ENCODE results near the gene ZDHHC14. TPM values are rescaled to one million over a fixed set of nuclear protein-coding genes. Genes with fewer than 3 reads are reported as not detected.

ZDHHC14 gene
- total RNA-seq, 2 experiments from 2014 or later = 2.4 to 2.5 TPM

GRCh38 chr6:157649311-157650260 lies 268.6 kb downstream of the ZDHHC14 start:
- ChIA-PET POLR2A (no interaction called here), CTCF (interaction anchor here (0.6 to 0.8 kb wide), 2 partner anchors 17 to 306 kb away, joined by 3 read pairs; no protein-coding TSS in a partner anchor)
- ATAC-seq = no peak
- H3K9me3 Mint-ChIP-seq (ENCODE audit: low read depth) = no peaks in the 10 kb centered on the region
- no peak for DNase-seq
- intact Hi-C loops (cut with DNase I, micrococcal nuclease) = no loop called here
- no peaks in the 10 kb centered on the region for H3K36me3 Mint-ChIP-seq (ENCODE audit: low read depth)
- H3K27me3 Mint-ChIP-seq = no peaks in the 10 kb centered on the region
- no peak overlapping the region for H3K4me3 Mint-ChIP-seq
- peaks cover 11% of the 10 kb centered on the region for H3K4me1 Mint-ChIP-seq
- no peak overlapping the region for H3K27ac Mint-ChIP-seq

- H3K9me3 Mint-ChIP-seq (ENCODE audit: low read depth) = no peaks in the 10 kb centered on the region
- peaks cover 11% of the 10 kb centered on the region for H3K4me1 Mint-ChIP-seq
- DNase-seq (no peak), ATAC-seq (no peak)
- H3K27me3 Mint-ChIP-seq = no peaks in the 10 kb centered on the region
- H3K36me3 Mint-ChIP-seq (ENCODE audit: low read depth) = no peaks in the 10 kb centered on the region
- no peak overlapping the region for H3K27ac Mint-ChIP-seq
- H3K4me3 Mint-ChIP-seq = no peak overlapping the region
- ChIA-PET CTCF (interaction anchor here (0.8 kb wide), 1 partner anchor 16 kb away, joined by 3 read pairs; no protein-coding TSS in a partner anchor), POLR2A (no interaction called here)
- intact Hi-C loops (cut with DNase I, micrococcal nuclease) = no loop called here
These were observed 269.3 kb downstream of the ZDHHC14 start for GRCh38 chr6:157650261-157650640.

GRCh38 chr6:157650801-157651200 lies 269.8 kb downstream of the ZDHHC14 start:
- Mint-ChIP-seq H3K27me3 (no peaks in the 10 kb centered on the region), H3K4me1 (peaks cover 11% of the 10 kb centered on the region), H3K9me3 (ENCODE audit: low read depth) (no peaks in the 10 kb centered on the region), H3K27ac (no peak overlapping the region), H3K4me3 (no peak overlapping the region), H3K36me3 (ENCODE audit: low read depth) (no peaks in the 10 kb centered on the region)
- no peak for DNase-seq
- CTCF ChIA-PET = interaction anchor here (0.8 kb wide), 1 partner anchor 16 kb away, joined by 3 read pairs; no protein-coding TSS in a partner anchor
- intact Hi-C loops (cut with DNase I, micrococcal nuclease) = no loop called here
- POLR2A ChIA-PET = no interaction called here
- ATAC-seq = no peak

GRCh38 chr6:157651731-157652490 lies 270.9 kb downstream of the ZDHHC14 start:
- POLR2A ChIA-PET = no interaction called here
- CTCF ChIA-PET = no interaction called here
- Mint-ChIP-seq H3K4me1 (peaks cover 10% of the 10 kb centered on the region), H3K27me3 (no peaks in the 10 kb centered on the region), H3K4me3 (no peak overlapping the region), H3K9me3 (ENCODE audit: low read depth) (no peaks in the 10 kb centered on the region), H3K27ac (no peak overlapping the region), H3K36me3 (ENCODE audit: low read depth) (no peaks in the 10 kb centered on the region)
- ATAC-seq (no peak), DNase-seq (no peak)
- intact Hi-C loops (cut with DNase I, micrococcal nuclease) = no loop called here

GRCh38 chr6:157652601-157653363 lies 271.8 kb downstream of the ZDHHC14 start:
- intact Hi-C loops (cut with DNase I, micrococcal nuclease) = no loop called here
- DNase-seq = no peak
- Mint-ChIP-seq H3K9me3 (ENCODE audit: low read depth) (no peaks in the 10 kb centered on the region), H3K4me1 (peaks cover 3% of the 10 kb centered on the region), H3K27me3 (no peaks in the 10 kb centered on the region), H3K4me3 (no peak overlapping the region), H3K27ac (no peak overlapping the region), H3K36me3 (ENCODE audit: low read depth) (no peaks in the 10 kb centered on the region)
- no peak for ATAC-seq
- ChIA-PET POLR2A (no interaction called here), CTCF (no interaction called here)

- ChIA-PET POLR2A (no interaction called here), CTCF (no interaction called here)
- intact Hi-C loops (cut with DNase I, micrococcal nuclease) = no loop called here
- no peak for ATAC-seq
- no peak for DNase-seq
- H3K36me3 Mint-ChIP-seq (ENCODE audit: low read depth) = no peaks in the 10 kb centered on the region
- H3K27ac Mint-ChIP-seq = no peak overlapping the region
- H3K4me1 Mint-ChIP-seq = no peaks in the 10 kb centered on the region
- H3K27me3 Mint-ChIP-seq = peaks cover under 1% of the 10 kb centered on the region
- no peak overlapping the region for H3K4me3 Mint-ChIP-seq
- no peaks in the 10 kb centered on the region for H3K9me3 Mint-ChIP-seq (ENCODE audit: low read depth)
These were observed 272.5 kb downstream of the ZDHHC14 start for GRCh38 chr6:157653521-157653920.

- Mint-ChIP-seq H3K27ac (no peak overlapping the region), H3K4me1 (peaks cover 11% of the 10 kb centered on the region), H3K36me3 (ENCODE audit: low read depth) (no peaks in the 10 kb centered on the region), H3K27me3 (peaks cover 2% of the 10 kb centered on the region), H3K9me3 (ENCODE audit: low read depth) (no peaks in the 10 kb centered on the region), H3K4me3 (no peak overlapping the region)
- ChIA-PET CTCF (interaction anchor here (0.6 kb wide), 1 partner anchor 9 kb away, joined by 4 read pairs; no protein-coding TSS in a partner anchor), POLR2A (no interaction called here)
- DNase-seq (no peak), ATAC-seq (no peak)
- intact Hi-C loops (cut with DNase I, micrococcal nuclease) = no loop called here
These were observed 274.1 kb downstream of the ZDHHC14 start for GRCh38 chr6:157655139-157655538.

GRCh38 chr6:157656437-157656997 lies 275.5 kb downstream of the ZDHHC14 start:
- no peak for ATAC-seq
- CTCF ChIA-PET = interaction anchor here (0.6 to 1.4 kb wide), 2 partner anchors 11 to 283 kb away, joined by 3 to 5 read pairs; no protein-coding TSS in a partner anchor
- Mint-ChIP-seq H3K36me3 (ENCODE audit: low read depth) (no peaks in the 10 kb centered on the region), H3K4me1 (peaks cover 11% of the 10 kb centered on the region), H3K4me3 (no peak overlapping the region), H3K9me3 (ENCODE audit: low read depth) (no peaks in the 10 kb centered on the region), H3K27ac (no peak overlapping the region), H3K27me3 (peaks cover 2% of the 10 kb centered on the region)
- no peak for DNase-seq
- intact Hi-C loops (cut with DNase I, micrococcal nuclease) = no loop called here
- POLR2A ChIA-PET = no interaction called here

GRCh38 chr6:157657754-157658153 lies 276.8 kb downstream of the ZDHHC14 start:
- no peak overlapping the region for H3K4me3 Mint-ChIP-seq
- peaks cover 11% of the 10 kb centered on the region for H3K4me1 Mint-ChIP-seq
- intact Hi-C loops (cut with DNase I, micrococcal nuclease) = no loop called here
- ATAC-seq (no peak), DNase-seq (no peak)
- no peaks in the 10 kb centered on the region for H3K36me3 Mint-ChIP-seq (ENCODE audit: low read depth)
- POLR2A ChIA-PET = no interaction called here
- CTCF ChIA-PET = interaction anchor here (0.6 to 0.7 kb wide), 3 partner anchors 12 to 1201 kb away, joined by 3 read pairs; no protein-coding TSS in a partner anchor
- H3K9me3 Mint-ChIP-seq (ENCODE audit: low read depth) = no peaks in the 10 kb centered on the region
- peaks cover 2% of the 10 kb centered on the region for H3K27me3 Mint-ChIP-seq
- no peak overlapping the region for H3K27ac Mint-ChIP-seq

GRCh38 chr6:157658301-157658700 lies 277.3 kb downstream of the ZDHHC14 start:
- CTCF ChIA-PET = interaction anchor here (0.6 to 0.7 kb wide), 3 partner anchors 11 to 1201 kb away, joined by 3 read pairs; no protein-coding TSS in a partner anchor
- Mint-ChIP-seq H3K36me3 (ENCODE audit: low read depth) (no peaks in the 10 kb centered on the region), H3K4me3 (no peak overlapping the region), H3K27ac (no peak overlapping the region), H3K9me3 (ENCODE audit: low read depth) (no peaks in the 10 kb centered on the region), H3K4me1 (peaks cover 11% of the 10 kb centered on the region), H3K27me3 (peaks cover 2% of the 10 kb centered on the region)
- POLR2A ChIA-PET = no interaction called here
- DNase-seq (no peak), ATAC-seq (no peak)
- intact Hi-C loops (cut with DNase I, micrococcal nuclease) = no loop called here

Measured in activated CD4-positive, alpha-beta T cell treated with anti-CD3 and anti-CD28 coated beads for 36 hours (primary cell).